SKM-1 treated with dmso at 0.1 percent for 144 hours (cell line): ENCODE measurements around the gene LRMDA.

Experiments used
- DNase-seq: peaks from one replicate; lab custom pipeline; 2025; ENCODE audit not compliant: unreplicated experiment; lab: John Stamatoyannopoulos, UW

The LRMDA gene

DNA sequence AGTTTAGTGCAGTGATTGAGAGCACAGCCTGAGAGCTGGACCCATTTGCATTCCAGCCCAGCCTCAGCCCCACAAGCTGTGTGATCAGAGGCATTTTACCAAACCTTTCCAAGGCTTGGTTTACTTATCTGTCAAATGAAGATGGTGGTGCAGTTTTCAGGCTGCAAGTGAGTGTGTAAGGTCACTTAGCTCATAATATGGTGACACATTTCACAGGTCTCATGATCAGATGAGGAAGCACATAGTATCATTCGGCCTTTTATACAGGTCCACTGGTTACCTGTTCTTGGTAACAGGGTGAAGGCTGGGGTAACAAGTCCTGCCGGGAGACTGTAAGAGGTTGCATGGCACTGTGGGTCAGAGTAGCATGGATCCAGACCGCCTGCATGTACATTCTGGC, 371.7 kb downstream of the LRMDA start:
- DNase-seq, result no peak

DNA sequence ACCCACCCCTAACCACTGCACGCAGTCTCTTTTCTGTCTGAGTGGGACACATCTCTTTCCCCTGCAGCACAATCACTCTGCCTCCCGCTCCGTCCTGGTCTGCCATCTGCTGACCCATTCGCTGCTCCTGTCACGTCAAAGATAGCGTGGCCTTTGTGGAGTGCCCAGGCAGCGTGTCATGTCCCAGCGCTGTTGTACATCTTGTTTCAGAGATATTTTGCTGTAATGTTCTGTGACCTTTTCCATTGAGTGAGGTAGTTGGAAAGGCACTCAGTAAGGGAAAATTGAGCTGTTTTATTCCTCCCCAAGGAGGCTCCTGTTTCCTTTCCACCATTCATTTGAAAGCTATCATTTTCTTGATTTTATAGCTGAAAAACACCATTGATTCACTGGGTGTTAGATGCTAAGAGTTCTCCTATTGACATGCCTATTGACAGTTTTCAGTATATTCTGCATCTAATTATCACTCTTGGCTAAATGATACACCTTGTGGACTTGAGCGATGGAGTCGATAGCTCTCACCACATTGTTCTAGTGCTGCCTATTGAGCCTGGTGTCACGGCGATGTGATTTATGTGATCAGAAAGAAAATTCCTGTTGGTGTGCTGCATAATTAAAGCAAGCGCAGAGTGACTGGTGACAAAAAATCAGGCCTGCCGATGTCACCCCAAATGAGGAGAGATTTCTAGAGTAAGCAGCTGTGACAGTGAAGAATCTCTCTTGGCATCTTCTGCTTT, 372.6 kb downstream of the LRMDA start:
- DNase-seq, result no peak

DNA sequence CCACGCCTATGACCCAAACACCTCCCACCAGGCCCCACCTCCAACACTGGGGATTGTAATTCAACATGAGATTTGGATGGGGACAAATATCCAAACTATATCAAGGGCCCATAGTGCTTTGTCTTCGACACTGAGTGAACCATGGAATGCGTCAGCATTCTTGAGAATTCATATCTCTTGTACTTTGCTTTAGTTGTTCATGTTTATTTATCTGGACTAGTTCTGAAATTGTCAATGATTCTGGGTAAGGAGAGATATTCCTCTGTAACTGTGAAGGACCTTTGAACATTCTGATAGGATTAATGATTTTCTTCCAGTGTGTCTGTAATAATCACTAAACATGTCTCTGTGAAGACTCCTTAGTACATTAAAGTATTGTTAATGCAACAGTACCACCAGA, 374.8 kb downstream of the LRMDA start:
- DNase-seq, result no peak

DNA sequence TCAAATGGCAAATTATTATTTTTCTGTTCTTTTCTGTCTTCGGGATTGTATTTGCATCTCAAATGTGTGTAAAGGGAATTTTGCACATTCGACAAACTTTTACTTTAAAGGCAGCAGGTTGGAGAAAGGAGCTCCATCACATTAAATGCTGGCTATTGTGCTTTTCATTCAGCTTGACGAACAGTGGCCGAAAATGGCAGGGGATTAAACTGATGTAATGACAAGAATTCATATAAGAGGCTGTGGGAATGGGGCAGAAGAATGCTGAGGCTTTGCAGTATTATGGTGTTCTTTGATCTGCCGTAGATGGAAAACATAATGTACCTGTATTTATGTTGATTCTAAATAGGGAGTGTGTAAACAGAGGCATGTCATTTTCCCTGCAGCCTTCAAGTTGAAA, 376.0 kb downstream of the LRMDA start:
- no peak for DNase-seq

DNA sequence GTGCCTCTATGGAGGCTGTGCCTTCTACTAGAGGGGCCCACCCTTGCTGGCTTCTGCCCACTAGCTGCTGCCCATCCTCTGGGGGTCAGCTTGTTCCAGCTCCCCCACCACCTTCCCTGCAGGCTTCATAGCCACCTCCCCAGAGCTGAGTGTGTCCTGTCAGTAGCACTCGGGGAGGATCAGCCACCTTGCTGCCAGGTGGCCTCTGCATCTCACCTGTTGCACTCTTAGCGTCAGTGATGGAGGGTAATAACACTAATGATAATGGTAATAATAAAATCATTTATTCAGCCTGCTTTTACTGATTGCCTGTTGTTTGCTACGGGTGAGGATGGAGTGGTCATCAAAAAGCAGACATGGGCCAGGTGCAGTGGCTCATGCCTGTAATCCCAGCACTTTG, 377.6 kb downstream of the LRMDA start:
- DNase-seq, result no peak

DNA sequence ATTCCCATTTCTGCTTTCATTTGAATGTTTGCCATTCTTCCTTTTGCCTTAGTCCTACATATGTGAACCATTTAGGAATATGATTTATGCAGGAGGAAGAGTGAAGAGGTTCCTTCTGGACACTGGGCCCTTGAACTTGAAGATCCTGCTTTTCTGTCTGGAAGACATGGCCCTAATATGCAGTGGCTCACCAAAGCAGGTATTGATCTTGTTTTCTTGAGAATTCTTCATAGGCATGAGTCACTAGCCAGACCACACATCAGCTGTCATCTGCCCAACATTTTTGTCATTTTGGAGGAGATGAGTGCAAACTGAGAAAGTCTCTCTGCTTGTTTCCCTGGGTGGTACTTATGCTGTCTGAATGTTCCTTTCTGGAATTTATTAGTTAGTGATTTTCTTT, 382.6 kb downstream of the LRMDA start:
- no peak for DNase-seq

DNA sequence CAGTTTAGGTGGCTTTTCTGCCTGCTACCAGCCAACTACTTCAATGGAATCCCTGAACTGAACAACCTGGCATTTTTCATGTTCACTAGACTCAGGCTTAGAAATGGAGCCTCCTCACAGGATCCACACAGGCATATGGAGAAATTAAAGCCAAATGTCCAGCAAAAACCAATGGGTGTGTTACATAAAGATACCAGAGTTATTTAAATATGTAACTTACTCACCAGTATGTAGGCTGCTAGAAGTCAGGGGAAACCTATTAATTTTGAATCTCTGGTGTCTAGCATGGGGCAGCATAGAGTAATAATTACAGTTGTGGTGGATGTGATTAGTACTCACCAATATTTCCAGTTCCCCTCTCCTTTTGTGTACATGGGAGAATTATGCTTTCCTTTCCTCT, 383.6 kb downstream of the LRMDA start:
- DNase-seq, result no peak

DNA sequence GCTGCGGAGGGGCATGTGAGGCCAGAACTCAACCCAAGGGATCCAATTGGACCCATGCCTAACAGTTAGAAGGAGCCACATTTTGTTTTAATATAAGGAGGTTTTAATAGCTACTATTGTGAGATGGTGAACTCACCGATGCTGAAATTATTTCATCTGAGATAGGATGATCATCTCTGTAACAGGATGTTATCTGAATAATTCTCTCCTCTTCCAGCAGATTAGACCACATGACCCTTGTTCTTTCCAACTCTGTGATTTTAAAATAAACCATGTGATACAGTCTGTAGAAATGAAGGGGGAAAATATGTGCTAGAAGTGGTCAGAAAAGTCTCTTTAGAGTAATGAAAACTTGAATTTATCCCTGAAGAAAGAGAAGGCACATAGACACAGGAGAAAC, 385.8 kb downstream of the LRMDA start:
- DNase-seq, result no peak

DNA sequence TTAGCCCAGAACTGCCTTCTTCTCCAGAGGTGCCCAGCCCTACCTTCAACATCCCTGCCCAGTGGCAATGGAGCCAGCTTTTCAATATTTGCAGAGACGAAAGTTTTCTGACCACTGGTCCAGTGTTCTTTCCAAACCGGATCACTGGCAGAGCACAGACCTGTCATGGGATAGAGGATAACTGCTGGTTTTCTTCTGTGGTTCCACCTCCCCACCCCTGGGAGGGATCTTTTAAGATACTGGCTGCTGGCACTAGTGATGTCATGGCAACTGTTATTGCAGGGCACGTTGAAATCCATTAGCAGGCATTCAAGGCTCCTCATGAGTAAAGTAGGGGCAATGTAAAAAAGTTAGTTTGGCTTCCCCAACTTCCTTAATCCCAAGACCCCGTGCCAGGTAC, 387.1 kb downstream of the LRMDA start:
- no peak for DNase-seq

DNA sequence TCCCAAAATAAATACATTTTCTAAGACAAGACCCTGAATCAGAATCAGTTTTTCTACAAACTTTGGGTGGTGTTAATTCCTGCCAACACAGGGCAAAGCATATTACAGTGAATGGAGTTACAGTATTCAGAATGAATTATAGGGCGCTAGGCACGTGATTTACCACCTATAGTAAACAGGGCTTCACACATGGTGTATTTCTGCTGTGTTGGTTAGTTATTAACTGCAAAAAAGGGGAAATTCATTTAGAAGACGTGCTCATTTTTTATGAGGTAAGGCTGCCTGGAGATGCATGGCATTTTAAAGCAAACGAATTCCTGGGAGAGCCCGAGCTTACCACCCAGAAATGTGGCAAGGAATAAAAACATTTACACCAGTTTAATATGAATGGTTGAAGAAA, 393.8 kb downstream of the LRMDA start:
- no peak for DNase-seq

DNA sequence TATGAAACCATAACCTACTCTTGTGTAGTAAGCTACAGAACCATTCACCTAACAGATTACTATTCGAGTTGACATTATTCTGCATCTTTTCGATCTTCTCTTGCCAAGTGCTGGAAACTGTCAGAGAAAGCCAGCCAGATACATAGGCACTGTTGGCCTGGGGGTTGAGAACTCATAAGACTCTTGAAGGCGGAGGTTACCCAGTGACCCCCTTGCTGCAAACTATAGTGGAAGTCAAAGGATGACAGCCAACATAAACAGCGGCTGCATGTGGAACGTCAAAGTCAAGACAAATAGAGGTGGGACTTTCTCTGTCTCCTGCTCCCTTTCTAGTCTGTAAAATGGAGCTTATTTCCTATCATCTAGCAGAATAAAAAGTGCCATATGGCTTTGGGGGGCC, 394.2 kb downstream of the LRMDA start:
- no peak for DNase-seq

DNA sequence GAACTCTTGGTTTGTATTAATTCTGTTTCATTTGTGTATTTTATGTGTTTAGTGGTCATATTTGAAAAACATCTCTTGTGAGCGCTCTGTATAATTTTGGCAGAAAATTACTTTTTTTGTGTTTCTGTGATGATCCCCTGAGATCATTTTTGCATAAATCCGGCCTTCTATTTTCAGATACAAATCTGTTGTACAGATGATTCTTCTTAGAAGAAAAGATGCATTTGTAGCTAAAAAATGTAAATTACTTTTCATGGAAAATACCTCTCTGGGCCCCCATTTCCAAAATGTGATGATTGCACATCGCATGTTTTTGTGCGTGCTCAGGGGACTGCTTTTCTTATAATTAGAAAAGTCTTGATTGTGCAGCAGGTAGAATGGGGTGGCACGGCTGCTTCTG, 395.4 kb downstream of the LRMDA start:
- no peak for DNase-seq

DNA sequence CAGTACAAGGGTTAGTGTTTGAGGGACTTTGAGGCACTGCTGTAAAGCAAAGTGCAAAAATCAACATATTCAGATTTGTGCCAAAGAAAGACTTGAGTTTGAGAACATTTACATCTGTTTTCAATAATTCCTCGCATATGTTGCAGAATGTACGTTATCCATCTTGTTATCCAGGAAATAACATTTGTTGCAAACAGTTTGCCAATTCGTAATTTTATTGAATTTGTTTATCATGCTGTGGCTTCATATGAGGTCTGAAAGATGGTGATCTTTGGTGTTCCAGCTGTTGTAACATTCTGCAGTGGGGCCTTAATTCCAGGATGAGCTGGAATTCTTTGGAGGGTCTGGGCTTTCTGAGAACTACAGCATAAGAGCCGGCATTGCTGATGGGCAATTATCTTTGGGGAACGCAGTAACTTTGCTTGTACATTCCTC, 396.2 kb downstream of the LRMDA start:
- no peak for DNase-seq

DNA sequence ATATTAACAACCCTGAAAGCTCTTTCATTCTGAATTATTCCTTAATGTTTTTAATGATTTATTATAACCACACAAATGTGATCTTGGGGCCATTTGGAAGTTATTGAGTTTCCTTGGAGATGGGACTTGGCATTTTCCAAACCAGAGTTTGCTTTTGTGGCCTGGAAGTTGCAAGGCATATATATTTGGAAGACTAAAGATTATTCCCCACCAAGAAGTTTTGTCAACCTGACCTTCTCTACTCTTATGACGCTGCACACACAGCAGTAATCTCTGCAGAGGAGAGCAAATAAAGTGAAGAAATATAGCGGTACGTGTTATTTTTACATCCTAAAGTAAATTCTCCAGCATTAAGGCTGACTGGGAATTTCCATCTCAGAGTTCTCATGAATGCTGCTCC, 397.0 kb downstream of the LRMDA start:
- DNase-seq, result no peak

DNA sequence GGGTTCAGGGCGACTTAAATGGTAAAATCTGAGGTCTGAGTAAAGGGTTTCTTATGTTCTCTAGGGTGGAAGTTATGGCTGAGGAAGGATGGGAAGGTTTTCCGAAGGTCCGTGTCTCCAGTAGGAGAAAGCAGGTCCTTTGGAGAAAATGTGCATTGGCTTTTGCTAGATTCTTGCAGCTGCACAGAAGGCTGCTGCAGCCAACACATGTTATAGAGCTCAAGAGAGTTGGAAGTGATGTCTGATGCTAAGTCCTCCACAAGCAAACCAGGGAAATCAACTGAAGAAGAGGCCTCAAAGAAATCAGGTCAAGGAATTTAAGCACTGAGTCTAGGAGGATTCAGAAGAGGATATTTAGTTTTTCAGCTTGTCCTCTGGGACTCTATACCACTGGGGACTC, 404.6 kb downstream of the LRMDA start:
- no peak for DNase-seq

DNA sequence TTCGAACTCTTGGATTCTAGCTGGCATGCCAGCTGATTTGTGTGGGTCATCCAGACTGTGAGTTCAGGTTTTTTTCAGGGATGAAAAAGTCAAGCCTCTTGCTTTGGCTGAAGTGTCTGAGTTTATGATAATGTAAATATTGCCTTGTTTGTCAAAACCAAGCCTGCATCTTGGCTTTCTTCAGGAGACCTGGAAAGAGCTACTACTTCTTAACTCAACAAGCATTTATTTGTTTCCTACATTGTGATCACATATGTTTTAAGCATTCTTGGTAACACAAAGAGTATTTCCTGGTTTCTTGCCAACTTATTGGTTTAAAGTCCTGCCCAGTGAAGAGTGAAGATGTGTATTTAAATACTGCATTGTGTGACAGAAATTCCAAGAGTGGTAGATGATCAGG, 407.1 kb downstream of the LRMDA start:
- DNase-seq, result no peak

DNA sequence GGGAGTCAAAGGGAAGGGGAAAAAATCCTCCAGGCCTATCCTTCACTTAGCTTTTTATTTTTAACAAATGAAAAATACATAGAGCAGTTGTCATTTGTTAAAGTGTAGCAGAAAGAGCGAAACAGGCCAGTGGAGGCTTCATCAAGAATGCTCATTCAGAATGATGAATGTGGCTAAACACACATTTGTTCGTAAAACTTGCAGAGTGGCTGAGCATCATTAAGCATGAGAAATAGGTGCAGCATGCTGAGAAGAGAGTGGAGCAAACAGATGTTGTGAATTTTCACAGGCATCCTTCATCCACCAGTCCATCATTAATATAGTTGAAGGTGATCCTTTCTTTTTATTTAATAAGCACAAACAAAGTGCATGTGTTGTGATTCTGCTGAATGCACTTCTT, 407.6 kb downstream of the LRMDA start:
- DNase-seq, result no peak

DNA sequence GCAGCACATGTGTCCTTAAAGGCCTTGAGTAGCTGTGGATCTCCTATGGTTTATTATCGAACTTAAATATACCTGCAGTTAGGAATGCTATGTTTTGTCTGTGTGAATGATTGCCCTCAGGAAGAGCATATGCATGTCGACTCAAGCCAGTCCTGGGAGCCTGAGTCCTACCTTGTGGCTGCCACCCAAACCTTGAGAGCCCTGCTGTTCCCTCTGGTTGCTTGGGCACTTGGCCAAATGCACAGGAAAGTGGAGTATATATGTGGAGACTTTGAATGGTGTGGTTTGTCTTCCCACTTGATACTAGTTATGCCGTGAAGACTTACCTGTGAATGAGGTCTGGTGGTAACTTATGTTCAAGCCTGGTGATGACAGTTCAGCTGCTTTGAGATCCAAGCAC, 409.8 kb downstream of the LRMDA start:
- DNase-seq, result no peak

DNA sequence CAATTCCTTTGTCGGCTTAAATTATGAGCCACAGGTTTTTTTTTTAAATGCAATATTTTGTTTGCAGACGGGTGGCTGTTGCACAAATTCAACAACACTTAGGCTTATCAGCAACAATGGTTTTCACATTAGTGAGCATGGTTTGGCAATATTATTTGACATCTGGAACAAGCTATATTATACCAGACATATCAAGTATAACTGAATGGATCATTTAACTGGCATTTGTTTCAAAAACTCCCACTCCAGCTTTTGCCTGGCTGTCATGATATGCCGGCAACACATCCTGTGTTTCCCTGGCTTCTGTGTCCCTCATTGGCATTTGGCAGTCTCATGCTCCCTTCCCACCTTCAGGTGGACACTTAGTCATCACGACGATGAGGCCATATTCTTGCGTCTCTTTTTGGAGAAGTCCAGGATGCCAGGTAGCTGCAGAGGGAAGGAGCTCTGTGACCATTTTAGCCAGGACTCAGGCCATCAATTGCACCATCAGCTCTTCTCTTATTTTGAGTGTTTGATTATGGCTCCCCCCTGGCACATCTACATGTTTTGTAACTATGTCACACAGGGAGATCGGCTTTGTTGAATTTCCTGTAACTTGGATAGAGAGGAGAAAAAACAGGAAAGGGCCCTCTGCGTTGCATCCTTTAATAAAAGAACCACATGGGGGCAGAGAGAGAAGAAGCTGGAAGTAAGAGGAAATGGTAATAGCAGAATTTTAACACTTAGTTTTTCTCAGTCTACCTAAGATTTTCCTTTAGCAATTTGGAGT, 413.9 kb downstream of the LRMDA start:
- no peak for DNase-seq

DNA sequence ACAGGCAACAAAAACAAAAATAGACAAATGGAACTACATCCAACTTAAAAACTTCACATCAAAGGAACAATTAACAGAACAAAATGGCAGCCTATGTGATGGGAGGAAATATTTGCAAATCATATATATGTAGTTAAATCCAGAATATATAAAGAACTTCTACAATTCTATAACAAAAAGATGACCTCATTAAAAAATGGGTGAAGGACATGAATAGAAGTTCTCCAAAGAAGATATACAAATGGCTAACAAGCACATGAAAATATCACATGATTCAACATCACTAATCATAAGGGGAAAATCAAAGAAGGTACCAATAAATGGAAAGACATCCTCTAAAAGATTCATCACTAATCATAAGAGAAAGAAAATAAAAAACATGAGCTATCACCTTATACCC, 416.1 kb downstream of the LRMDA start:
- no peak for DNase-seq

DNA sequence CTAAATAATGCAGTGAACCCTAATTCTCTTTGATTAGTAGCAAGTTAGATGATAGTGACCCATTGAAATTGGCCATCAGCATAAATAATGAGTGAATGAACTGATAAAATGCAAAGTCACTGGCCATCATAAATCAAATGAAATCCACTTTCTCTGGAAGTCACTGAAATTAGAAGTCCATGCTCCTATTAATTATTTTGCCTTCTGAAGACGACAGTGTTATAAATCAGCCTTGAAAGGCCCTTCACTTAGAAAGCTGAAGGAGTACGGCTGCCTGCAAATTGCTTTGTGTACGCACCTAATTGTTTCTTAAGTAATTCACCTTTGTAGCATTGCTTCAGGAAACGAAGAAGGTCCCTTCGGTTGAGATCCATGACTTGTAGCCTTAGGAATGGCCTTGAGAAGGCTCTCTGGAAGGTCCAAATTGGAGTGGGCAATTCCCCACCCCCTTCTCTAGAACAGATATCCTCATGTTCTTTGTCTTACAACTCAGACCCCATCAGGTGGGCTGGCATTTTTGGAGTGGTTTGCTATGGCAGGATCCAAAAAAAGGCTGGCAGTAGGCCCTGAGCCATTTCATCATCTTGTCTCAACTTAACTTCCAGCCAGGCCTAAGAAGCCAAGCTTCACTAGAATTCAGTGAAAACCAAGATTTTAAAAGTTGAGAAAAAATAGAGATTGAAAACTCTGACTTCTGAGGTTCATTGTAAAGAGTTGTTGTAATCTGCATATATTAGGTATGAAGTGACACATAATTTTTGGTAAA, 420.3 kb downstream of the LRMDA start:
- DNase-seq, result no peak

DNA sequence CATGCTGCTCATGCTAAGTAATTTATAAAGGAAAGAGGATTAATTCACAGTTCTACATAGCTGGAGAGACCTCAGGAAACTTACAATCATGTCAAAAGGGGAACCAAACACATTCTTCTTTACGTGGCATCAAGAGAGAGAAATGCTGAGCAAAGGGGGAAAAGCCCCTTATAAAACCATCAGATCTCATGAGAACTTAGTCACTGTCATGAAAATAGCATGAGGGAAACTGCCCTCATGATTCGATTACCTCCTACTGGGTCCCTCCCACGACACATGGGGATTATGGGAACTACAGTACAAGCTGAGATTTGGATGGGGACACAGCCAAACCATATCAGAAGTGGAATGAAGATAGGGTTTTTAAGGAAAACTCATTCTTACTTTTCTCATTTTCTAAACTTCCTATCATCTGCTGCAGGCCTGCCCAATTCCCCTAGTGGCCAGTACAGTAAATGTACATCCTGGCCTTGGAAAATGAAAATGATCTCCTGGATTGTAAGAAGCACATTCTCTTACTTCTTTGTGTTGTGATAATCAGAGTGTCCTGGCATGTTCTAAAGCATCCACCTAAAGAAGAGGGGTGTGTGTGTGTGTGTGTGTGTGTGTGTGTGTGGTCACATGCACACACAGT, 421.5 kb downstream of the LRMDA start:
- DNase-seq, result peak; percentile 6
